Prostate gland (tissue), 2 donors: ENCODE results near the gene C9orf50. TPM values are rescaled to one million over a fixed set of nuclear protein-coding genes. Genes with fewer than 3 reads are reported as not detected.
"Not testable (repeated sequence)": the region's sequence is repeated elsewhere in the genome, so short reads cannot be mapped to it uniquely, and the experiment has no call there.

Experiments used
- DNase-seq: peaks from one replicate; pipeline ENCODE4 v3.0.0-alpha.2; 2019; ENCODE audit warnings: low spot score
- H3K27ac ChIP-seq, 2 donors: fragments of 200-600 bp; sonication (generic); 2 replicates each; pipeline ENCODE4 v1.5.1; 2017 to 2019
- H3K27me3 ChIP-seq: fragments of 200-600 bp; sonication (generic); replicated peaks from 2 replicates; pipeline ENCODE4 v1.5.1; 2019; ENCODE audit not compliant: insufficient read depth
- H3K36me3 ChIP-seq, 2 donors: fragments of 200-600 bp; sonication (generic); 1 replicate in 1 of 2; 2 replicates in 1 of 2; pipeline versions ENCODE4 v1.5.1 to v1.8.1; 2017 to 2019
- H3K4me1 ChIP-seq: fragments of 200-600 bp; sonication (generic); replicated peaks from 2 replicates; pipeline ENCODE4 v1.5.1; 2019
- H3K4me3 ChIP-seq, 2 donors: fragments of 200-600 bp; sonication (generic); 2 replicates each; pipeline ENCODE4 v1.5.1; 2017 to 2019
- H3K9me3 ChIP-seq: fragments of 200-600 bp; sonication (generic); 2 replicates; pipeline ENCODE4 v1.5.1; 2017
- POLR2A ChIP-seq: fragments of 450-650 bp; IDR thresholded peaks from one replicate; pipeline ENCODE4 v1.6.1; 2016; ENCODE audit warnings: antibody characterized with exemption, mild to moderate bottlenecking
- POLR2AphosphoS5 ChIP-seq: sonication (generic); formaldehyde crosslinking; IDR thresholded peaks from one replicate; pipeline ENCODE4 v1.6.1; 2017; ENCODE audit warnings: antibody characterized with exemption
- WGBS: methylation state at CpG from one replicate; pipeline ENCODE4 v1.1.5; 2018; 5-methylcytosine and 5-hydroxymethylcytosine counted together
- intact Hi-C: fragments of 100-400 bp; cut with DNase I; formaldehyde crosslinking; loops from one replicate; pipeline ENCODE4 v1.14.2; 2022
- total RNA-seq, 2 donors: library from RNA; depleted of rRNA; stranded (reverse); fragments of >200 nt; gene quantifications; one replicate each; pipeline ENCODE4 v1.1.0, GENCODE V29; 2016
- TF ChIP-seq, protein P1 (sequence below), 4 experiments: fragments of 200-600 bp in 2 of 4; fragments of 450-650 bp in 2 of 4; sonication (generic) in 2 of 4; IDR thresholded peaks; 1 replicate in 3 of 4; 2 replicates in 1 of 4; pipeline ENCODE4 v1.5.1; 2016 to 2019; ENCODE audit warnings: antibody characterized with exemption in 4 of 4, mild to moderate bottlenecking in 2 of 4, moderate library complexity in 2 of 4

The C9orf50 gene
- total RNA-seq, 2 donors from 2014 or later = not detected

DNA sequence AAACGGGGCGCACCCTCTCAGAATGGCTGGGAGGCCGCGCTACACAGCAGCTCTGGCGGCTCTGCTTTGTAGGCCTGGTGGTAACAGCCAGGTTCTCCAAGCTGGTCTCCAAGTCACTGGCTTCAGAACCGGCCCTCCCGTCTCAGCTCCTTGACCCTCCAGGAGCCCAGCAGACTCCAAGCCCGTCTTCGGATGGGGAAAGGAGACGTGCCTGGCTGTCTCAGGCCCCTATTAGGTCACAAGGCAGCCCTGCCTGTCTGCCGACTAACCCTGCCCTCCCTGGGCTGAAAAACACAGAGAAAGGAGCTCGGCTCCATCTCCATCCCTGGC lies 18.8 kb upstream of the C9orf50 start:
- peaks cover 15% of the 10 kb centered on the region for H3K4me1 ChIP-seq
- DNase-seq = no peak

DNA sequence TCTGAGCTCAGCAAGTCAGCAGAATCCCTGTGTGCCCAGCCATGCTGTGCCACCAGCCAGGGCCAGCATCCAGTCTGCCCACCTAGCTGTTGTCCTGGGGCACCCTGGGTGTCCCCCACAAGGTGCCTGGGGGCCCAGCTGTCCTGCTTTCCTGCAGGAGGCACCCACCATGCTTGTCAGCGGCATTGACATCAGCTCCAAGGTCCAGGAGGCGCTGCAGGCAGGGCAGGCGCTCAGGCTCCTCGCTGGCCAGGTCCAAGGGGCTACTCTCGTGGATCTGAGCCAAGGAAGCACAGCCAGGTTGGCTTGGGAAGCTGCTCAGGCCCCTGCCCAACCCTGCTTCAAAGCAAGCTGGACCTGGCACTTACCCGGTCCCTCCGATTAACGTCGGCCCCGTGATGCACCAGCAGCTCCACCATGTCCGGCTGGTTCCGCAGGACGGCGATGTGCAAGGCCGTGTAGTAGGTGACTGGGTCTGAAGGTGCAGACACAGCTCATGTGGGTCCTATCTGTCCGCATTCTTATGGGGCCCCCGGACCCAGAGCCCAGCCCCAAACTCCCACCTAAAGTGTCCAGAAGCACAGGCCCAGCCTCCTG lies 18.2 kb upstream of the C9orf50 start:
- Histone ChIP-seq H3K36me3 (peaks cover 14 to 31% of the 10 kb centered on the region in 2 donors), H3K9me3 (no peaks in the 10 kb centered on the region), H3K4me1 (peaks cover 15% of the 10 kb centered on the region), H3K27me3 (no peaks in the 10 kb centered on the region), H3K27ac (no peak overlapping the region), H3K4me3 (no peak overlapping the region)
- DNase-seq = no peak
- intact Hi-C loops = no loop called here
- WGBS = 88% methylated on average over 17 of the region's 17 CpGs
- TF ChIP-seq POLR2A (no peak), POLR2AphosphoS5 (no peak)
- TF ChIP-seq, protein P1, sequence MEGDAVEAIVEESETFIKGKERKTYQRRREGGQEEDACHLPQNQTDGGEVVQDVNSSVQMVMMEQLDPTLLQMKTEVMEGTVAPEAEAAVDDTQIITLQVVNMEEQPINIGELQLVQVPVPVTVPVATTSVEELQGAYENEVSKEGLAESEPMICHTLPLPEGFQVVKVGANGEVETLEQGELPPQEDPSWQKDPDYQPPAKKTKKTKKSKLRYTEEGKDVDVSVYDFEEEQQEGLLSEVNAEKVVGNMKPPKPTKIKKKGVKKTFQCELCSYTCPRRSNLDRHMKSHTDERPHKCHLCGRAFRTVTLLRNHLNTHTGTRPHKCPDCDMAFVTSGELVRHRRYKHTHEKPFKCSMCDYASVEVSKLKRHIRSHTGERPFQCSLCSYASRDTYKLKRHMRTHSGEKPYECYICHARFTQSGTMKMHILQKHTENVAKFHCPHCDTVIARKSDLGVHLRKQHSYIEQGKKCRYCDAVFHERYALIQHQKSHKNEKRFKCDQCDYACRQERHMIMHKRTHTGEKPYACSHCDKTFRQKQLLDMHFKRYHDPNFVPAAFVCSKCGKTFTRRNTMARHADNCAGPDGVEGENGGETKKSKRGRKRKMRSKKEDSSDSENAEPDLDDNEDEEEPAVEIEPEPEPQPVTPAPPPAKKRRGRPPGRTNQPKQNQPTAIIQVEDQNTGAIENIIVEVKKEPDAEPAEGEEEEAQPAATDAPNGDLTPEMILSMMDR (IDR thresholded peaks at IDR 0.05) = no peak

More for the DNA sequence above, 18.8 kb upstream of the C9orf50 start:
- no peaks in the 10 kb centered on the region for H3K27me3 ChIP-seq
- H3K9me3 ChIP-seq = no peaks in the 10 kb centered on the region
- WGBS = 59% methylated on average over 12 of the region's 12 CpGs
- no peak overlapping the region for H3K27ac ChIP-seq
- intact Hi-C loops = no loop called here
- peaks cover 14 to 27% of the 10 kb centered on the region in 2 donors for H3K36me3 ChIP-seq
- TF ChIP-seq, protein P1 (IDR thresholded peaks at IDR 0.05) = no peak
- no peak for TF ChIP-seq POLR2AphosphoS5
- no peak for TF ChIP-seq POLR2A
- H3K4me3 ChIP-seq = no peak overlapping the region

DNA sequence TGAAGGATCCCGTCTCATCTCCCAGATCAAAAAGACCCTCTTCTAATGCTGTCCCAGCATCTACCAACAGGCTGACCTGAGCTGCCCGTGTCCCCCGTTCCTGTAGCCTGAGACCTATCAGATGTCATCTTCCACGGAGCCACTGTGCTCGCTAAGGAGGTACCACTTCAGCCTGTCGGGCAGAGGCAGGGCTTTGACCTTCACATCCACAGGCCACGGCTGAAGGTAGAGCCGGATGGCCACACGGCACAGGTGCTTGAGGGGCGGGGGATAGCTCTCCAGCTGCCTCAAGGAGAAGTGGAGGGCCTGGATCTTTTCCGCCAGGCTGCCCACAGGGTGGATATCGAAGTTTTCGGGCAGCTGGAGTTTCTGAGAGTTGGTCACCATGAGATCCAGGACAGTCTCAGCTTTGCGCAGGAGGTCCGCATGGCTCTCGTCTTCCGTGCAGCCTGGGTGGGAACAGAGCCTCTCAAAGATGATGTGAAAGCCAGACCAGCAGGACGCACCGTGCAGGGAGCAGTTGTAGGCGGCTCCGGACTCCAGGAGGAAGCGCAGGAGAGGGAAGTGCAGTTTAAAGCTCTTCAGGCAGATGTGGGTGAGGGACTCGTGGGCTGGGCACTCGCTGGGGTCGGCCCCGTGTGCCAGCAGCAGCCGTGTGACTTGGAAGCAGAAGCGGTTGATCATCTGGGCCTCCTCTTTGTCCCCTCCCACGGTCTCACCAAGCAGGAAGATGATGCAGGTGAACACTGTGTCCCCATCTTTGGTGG lies 17.0 kb upstream of the C9orf50 start:
- TF ChIP-seq POLR2AphosphoS5 = no peak
- TF ChIP-seq, protein P1 (IDR thresholded peaks at IDR 0.05) = no peak
- TF ChIP-seq POLR2A = no peak

DNA sequence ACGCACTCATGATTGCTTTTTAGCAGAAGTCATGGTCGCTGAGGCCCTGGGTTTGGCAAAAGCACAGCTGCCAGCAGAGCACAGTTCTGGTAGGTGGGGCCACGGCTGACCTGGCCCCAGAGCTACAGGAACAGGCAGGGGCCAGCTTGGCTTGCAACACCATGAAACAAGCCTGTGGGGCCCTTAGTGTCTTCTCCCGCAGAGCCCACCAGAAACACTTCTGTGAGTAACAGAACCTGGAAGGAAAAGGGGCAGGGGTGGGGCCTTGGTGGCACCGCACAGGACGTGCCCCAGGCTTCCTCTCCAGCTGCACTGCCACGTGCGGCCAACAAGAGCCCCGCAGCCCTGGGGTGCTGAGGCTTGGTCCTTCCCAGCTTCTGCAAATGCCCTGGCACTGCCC lies 16.2 kb upstream of the C9orf50 start:
- intact Hi-C loops = no loop called here
- H3K9me3 ChIP-seq = no peaks in the 10 kb centered on the region
- no peak overlapping the region for H3K27ac ChIP-seq
- peaks cover 15% of the 10 kb centered on the region for H3K4me1 ChIP-seq
- DNase-seq = no peak
- H3K36me3 ChIP-seq = peaks cover 14 to 40% of the 10 kb centered on the region in 2 donors
- 68% methylated on average over 9 of the region's 9 CpGs for WGBS
- no peaks in the 10 kb centered on the region for H3K27me3 ChIP-seq
- H3K4me3 ChIP-seq = no peak overlapping the region
- TF ChIP-seq POLR2AphosphoS5 = no peak
- TF ChIP-seq, protein P1 (IDR thresholded peaks at IDR 0.05) = no peak
- no peak for TF ChIP-seq POLR2A

More for the DNA sequence above, 17.0 kb upstream of the C9orf50 start:
- Histone ChIP-seq H3K4me3 (no peak overlapping the region), H3K9me3 (no peaks in the 10 kb centered on the region), H3K27me3 (no peaks in the 10 kb centered on the region), H3K27ac (no peak overlapping the region), H3K4me1 (peaks cover 15% of the 10 kb centered on the region), H3K36me3 (peaks cover 14 to 40% of the 10 kb centered on the region in 2 donors)
- no peak for DNase-seq
- 72% methylated on average over 29 of the region's 29 CpGs for WGBS
- intact Hi-C loops = no loop called here

DNA sequence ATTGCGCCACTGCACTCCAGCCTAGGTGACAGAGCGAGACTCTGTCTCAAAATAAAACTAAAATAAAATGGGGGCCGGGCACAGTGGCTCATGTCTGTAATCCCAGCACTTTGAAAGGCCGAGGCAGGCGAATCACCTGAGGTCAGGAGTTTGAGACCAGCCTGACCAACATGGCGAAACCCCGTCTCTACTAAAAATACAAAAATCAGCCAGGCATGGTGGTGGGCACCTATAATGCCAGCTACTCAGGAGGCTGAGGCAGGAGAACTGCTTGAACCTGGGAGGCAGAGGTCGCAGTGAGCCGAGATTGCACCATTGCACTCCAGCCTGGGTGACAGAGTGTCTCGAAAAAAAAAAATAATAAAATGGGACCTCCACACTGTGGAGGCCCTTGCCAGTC lies 15.4 kb upstream of the C9orf50 start:
- H3K9me3 ChIP-seq, DNase-seq, intact Hi-C loops, H3K27me3 ChIP-seq, H3K27ac ChIP-seq, H3K4me3 ChIP-seq: not testable (repeated sequence)
- WGBS = 89% methylated on average over 10 of the region's 10 CpGs
- peaks cover 14% of the 10 kb centered on the region for H3K4me1 ChIP-seq
- peaks cover 14 to 40% of the 10 kb centered on the region in 2 donors for H3K36me3 ChIP-seq
